Tibial nerve (tissue), 4 donors: ENCODE data around the gene PSMB3.

Experiments used
- EP300 ChIP-seq, 2 donors: sonication (generic); formaldehyde crosslinking; IDR thresholded peaks; one replicate each; pipeline ENCODE4 v1.6.1; 2017; ENCODE audit warnings: antibody characterized with exemption in 2 of 2, mild to moderate bottlenecking in 1 of 2
- POLR2A ChIP-seq, 2 donors: fragments of 450-650 bp; IDR thresholded peaks; one replicate each; pipeline ENCODE4 v1.6.1; 2017; ENCODE audit warnings: antibody characterized with exemption in 2 of 2, mild to moderate bottlenecking in 2 of 2, moderate library complexity in 2 of 2
- TF ChIP-seq, protein P1 (sequence below), 5 experiments: fragments of 200-600 bp in 3 of 5; fragments of 450-650 bp in 2 of 5; sonication (generic) in 3 of 5; IDR thresholded peaks; one replicate each; pipeline ENCODE4 v1.5.1; 2016 to 2019; ENCODE audit warnings: antibody characterized with exemption in 5 of 5, mild to moderate bottlenecking in 3 of 5, moderate library complexity in 2 of 5

DNA sequence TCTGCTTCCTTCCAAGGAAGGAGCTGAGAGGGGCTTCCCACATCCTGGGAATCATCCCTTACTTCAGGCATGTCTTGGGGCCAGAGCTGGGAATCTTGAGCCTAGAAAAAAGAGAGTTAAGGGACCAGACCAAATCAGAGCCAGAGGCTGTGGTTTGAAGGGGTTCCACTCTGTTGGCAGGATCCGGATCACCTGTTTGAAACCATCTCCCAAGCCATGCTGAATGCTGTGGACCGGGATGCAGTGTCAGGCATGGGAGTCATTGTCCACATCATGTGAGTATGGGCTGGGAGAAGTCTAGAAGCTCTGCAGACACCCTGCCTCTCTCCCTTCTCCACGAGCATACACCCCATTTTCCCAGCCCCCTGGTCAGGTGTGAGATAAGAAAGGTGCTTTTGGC lies 9.7 kb downstream of the PSMB3 start:
- TF ChIP-seq POLR2A (IDR thresholded peaks at IDR 0.05): no peak
- TF ChIP-seq, protein P1, sequence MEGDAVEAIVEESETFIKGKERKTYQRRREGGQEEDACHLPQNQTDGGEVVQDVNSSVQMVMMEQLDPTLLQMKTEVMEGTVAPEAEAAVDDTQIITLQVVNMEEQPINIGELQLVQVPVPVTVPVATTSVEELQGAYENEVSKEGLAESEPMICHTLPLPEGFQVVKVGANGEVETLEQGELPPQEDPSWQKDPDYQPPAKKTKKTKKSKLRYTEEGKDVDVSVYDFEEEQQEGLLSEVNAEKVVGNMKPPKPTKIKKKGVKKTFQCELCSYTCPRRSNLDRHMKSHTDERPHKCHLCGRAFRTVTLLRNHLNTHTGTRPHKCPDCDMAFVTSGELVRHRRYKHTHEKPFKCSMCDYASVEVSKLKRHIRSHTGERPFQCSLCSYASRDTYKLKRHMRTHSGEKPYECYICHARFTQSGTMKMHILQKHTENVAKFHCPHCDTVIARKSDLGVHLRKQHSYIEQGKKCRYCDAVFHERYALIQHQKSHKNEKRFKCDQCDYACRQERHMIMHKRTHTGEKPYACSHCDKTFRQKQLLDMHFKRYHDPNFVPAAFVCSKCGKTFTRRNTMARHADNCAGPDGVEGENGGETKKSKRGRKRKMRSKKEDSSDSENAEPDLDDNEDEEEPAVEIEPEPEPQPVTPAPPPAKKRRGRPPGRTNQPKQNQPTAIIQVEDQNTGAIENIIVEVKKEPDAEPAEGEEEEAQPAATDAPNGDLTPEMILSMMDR (IDR thresholded peaks at IDR 0.05): no peak
- TF ChIP-seq EP300 (IDR thresholded peaks at IDR 0.05): no peak
